B cell (primary cell): ENCODE results near the gene GRB10.

Experiments used
- EZH2 ChIP-seq: IDR thresholded peaks from 2 replicates; pipeline ENCODE4 v1.6.1; 2012; ENCODE audit warnings: borderline replicate concordance, low read depth, mild to moderate bottlenecking, moderate library complexity, low read length; ENCODE audit not compliant: insufficient read depth, poor library complexity, severe bottlenecking
- TF ChIP-seq, protein P1 (sequence below): fragments of 200-600 bp; IDR thresholded peaks from one replicate; pipeline ENCODE4 v1.8.0; 2022; ENCODE audit warnings: antibody characterized with exemption, mild to moderate bottlenecking

- TF ChIP-seq, protein P1, sequence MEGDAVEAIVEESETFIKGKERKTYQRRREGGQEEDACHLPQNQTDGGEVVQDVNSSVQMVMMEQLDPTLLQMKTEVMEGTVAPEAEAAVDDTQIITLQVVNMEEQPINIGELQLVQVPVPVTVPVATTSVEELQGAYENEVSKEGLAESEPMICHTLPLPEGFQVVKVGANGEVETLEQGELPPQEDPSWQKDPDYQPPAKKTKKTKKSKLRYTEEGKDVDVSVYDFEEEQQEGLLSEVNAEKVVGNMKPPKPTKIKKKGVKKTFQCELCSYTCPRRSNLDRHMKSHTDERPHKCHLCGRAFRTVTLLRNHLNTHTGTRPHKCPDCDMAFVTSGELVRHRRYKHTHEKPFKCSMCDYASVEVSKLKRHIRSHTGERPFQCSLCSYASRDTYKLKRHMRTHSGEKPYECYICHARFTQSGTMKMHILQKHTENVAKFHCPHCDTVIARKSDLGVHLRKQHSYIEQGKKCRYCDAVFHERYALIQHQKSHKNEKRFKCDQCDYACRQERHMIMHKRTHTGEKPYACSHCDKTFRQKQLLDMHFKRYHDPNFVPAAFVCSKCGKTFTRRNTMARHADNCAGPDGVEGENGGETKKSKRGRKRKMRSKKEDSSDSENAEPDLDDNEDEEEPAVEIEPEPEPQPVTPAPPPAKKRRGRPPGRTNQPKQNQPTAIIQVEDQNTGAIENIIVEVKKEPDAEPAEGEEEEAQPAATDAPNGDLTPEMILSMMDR, result no peak
- no peak for TF ChIP-seq EZH2
Observed at GRCh38 chr7:50754241-50754640, 28.5 kb downstream of the GRB10 start.
